Embryonic facial prominence (tissue), 1 donor: ENCODE measurements around the gene NOS1AP.

Source experiments
- DNase-seq: peaks from one replicate; pipeline ENCODE4 v3.0.0-alpha.2; 2016; ENCODE audit errors: extremely low spot score

Gene NOS1AP

GRCh38 chr1:162367073-162367472 lies 297.6 kb downstream of the NOS1AP start:
- DNase-seq = no peak

GRCh38 chr1:162367772-162368171 lies 298.3 kb downstream of the NOS1AP start:
- no peak for DNase-seq

DNA sequence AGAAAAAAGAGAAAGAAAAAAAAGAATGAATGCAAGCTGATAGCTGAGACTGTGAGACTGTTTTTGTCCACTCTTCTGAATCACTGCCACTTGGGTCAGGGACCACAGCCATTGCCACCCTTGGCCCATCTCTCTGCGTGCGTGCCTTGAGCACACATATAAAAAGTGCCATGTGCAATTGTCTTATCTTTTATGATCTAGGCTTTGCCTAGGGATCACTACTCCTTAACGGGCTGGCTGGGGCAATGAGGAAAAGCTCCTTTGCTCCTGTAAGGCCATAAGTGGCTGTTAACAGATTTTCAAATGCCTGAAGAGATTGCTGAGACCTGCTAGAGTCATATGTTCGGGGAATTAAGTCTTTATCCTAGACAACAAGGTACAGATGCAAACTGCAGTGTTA lies 299.0 kb downstream of the NOS1AP start:
- DNase-seq = no peak

DNA sequence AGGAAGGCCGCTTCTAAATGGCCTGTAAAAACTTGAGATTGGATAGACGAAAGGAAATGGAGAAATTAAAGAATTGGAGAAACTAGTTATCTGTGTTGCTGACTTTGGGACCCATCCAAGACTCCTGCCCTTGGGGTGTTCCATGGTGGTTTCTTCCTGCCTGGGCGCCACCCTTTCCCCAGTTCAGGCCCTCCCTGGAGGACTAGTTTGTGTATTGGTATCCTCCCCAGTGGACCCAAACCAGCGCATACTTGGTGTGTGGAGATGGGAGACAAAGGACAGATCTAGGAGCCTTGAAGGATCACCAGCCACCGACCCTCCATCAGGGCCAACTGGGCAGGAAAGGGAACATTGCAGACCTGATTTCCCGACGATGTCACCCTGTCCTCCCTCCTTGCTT lies 300.1 kb downstream of the NOS1AP start:
- DNase-seq = no peak

DNA sequence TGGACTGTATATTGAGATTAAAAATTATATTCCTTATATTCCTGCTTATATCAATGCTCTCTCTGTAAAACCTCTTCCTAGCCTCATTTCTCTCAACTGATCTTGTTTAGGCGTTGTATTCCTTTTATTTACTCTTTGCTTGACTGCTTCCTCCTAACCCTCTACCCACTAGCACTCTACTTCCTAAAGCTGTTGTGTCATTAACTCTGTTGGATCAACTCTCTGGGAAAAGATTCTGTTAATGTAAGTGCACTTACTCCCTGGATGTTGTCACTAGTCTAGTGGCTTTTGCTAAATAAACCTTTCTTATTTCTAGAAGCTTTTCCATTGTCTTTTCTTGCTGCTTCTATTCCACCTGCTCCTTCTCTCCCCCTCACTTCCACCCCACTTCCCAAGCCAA lies 300.7 kb downstream of the NOS1AP start:
- DNase-seq = no peak

DNA sequence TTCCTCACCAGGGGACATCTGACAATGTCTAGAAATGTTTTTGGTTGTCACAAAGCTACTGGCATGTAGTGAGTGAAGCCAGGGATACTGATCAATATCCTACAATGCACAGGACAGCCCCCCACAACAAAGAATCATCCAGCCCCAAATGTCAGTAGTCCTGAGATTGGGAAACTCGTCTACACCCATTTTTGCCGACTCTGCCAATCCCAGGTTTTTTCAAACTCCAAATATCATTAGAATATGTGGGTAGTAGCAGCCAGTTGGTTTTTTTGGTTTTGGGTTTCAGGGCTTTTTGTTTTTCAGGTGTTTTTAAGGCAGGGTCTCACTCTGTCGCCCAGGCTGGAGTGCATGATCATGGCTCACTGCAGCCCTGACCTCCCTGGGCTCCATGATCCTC lies 301.2 kb downstream of the NOS1AP start:
- DNase-seq = no peak

DNA sequence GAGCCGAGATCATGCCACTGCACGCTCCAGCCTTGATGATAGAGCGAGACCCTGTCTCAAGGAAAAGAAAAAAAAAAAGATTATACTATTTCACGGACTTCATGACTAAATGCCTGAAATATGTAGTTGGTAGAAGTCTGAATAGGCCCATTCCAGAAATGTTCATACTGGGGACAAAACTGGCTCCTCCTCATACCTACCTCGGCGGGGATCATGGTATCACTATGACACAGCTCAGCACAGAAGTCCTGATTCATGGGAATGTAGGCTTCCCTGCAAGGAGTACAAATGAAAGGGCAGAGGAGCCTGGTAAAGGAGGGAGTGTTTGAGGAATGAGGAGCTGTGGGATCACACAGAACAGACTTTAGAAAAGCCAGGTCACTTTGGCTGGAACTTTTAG lies 302.1 kb downstream of the NOS1AP start:
- no peak for DNase-seq

GRCh38 chr1:162372159-162373071 lies 302.9 kb downstream of the NOS1AP start:
- no peak for DNase-seq

DNA sequence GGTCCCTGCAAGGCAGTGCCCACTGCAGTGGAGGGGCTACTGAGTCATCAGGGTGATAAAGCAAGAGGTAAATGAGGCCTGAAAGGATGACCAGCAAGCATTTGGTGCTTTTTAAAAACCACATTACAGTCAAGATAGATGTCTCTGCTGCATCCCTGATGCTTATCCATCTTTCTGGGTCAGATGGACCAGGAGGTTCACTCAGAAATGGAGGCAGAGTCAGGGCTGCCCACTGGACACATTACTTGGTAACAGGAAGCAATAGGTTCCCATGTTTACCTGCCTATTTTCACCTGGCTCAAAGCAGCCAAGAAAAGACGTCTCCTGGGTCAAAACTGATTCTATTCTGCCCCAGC lies 303.6 kb downstream of the NOS1AP start:
- no peak for DNase-seq

GRCh38 chr1:162373541-162374260 lies 304.2 kb downstream of the NOS1AP start:
- no peak for DNase-seq

GRCh38 chr1:162374406-162374805 lies 304.9 kb downstream of the NOS1AP start:
- no peak for DNase-seq

DNA sequence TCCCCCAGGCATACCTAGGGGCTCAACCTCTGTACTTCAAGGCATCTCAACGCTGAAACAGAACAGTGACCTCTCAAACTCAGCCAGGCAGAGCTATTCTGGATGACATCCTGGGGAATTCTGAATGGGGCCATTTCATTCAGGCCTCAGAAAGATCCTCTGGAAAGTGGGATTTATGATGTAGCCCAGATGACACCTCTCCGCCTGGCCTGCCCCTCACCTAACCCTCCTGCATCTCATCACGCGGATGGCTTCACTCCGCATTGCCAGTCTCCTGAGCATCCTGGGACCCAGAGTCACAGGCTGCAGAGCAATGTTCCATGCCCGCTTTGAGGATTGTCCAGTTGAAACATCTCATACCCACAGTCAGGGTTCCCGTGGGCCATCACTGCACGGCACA lies 306.0 kb downstream of the NOS1AP start:
- no peak for DNase-seq

DNA sequence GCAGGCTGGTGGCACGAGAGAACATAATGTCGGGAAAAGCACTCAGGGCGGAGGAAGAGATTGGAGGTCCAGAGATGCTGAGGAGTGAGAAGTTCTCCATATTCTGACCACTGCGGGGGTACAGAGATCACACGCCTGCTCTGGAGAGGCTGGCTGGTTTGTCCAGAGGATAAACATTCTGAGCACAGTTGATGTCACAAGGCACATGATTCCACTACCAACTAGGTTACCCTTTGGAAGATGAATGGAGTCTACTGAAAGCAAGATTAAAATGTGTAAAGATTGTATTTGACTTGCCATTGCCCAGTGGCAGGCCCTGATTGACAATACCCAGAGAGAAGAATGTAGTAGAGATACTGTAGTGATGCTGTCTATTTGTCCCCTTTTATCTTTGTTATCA lies 307.2 kb downstream of the NOS1AP start, which contains the start of gene SPATA46:
Gene SPATA46 (minus strand): TSS at position 164 of the 400 bp plus-strand sequence. CDS start 64 bp downstream, at position 100.
- no peak for DNase-seq

DNA sequence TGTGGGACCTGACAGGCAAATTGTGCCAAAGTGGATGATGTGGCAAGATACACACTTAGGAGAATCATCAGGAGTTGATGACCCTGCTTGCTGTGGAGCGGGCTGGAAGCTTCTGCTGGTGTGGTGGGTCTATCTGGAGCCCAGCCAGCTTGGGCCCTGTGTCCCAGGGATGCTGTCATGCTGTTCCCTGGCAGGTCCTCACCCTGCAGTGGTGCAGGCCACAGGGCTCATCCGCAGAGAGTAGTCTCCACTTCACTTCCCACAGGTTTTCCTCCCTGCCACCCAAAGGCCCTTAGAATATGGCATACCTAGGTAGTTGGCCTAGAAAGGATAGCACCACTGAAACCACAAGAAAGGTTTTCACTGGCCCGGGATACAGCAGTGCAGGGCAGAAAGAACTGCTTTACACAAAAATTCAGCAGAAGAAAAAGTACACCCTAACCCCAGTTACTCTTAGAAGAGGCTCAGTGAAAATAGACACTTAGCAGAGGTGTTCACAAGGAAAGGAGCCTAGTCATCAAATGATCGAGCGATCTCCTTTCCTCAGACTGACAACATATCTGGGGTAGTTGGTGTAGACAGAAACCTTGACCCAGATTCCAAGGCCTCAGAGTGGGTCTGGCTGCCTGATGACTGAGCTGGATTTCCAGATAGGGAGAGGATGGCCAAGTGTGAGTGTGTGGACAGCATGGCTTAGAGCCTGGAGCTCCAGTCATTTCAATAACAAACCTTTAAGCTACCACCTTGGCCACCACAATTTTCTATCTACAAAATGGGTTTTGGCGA lies 310.8 kb downstream of the NOS1AP start:
- no peak for DNase-seq

DNA sequence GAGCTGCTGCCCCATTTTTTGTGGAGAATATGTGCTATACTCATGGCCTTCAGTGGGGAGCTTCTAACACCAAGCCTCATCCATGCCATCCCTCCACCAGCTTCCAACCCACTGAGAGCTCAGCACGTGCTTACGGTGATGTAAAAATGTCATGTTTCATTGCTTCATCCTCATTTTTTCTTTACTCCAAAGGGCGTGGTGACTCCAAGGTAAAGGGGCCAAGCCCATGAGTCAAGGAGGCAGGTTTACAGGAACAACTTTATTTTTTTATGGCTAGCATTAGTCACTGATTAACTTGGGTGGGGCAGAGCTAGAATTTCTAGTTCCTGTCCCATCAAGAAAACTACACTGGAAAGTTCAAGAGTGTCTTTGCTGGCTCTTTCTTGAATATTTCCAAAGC lies 311.9 kb downstream of the NOS1AP start, which contains the start of gene C1orf226:
Gene C1orf226 (plus strand): TSS at position 346 of the 400 bp plus-strand sequence. CDS start 174 bp downstream, outside the sequence.
- DNase-seq = no peak

- no peak for DNase-seq
These were observed 312.7 kb downstream of the NOS1AP start for GRCh38 chr1:162381941-162382750.

GRCh38 chr1:162383091-162383490 lies 313.6 kb downstream of the NOS1AP start:
- no peak for DNase-seq

- no peak for DNase-seq
These were observed 314.0 kb downstream of the NOS1AP start for GRCh38 chr1:162383516-162383915.

GRCh38 chr1:162384116-162384515 lies 314.6 kb downstream of the NOS1AP start:
- DNase-seq = no peak

DNA sequence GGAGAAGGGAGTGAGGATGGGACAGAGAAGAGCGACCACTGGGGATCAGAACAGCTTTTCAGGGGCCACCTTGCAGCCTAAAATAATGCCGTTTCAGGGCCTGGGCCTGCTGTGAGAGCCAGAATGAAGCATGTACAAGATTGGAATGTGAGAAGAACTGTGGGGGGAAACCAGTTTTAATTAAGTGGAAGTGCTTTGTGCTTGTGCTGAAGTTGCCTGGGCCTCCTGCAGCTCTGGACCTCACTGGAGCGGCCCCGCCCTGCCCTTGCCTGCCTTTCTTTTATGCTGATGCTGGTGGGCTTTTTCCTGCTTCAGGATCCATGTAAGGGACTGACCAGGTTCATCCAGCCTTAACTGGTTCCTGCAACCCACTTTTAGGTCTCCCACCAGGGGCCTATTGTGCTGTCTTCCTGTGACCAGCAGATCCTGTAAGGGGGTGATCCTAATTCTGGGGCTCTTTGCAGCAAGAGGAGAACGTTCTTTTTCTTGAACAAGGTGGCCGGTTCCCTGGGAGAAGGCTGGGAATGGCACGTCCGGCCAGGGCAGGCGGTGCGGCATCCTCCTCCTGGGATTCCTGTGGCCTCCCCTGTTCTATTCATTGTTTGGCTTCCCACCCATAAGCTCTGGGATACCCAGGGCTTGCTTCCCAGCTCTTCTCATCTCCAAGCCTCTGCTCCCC lies 315.2 kb downstream of the NOS1AP start:
- no peak for DNase-seq

- DNase-seq = no peak
These were observed 315.8 kb downstream of the NOS1AP start for GRCh38 chr1:162385280-162385623.
